Midbrain (tissue), 1 donor: ENCODE measurements around the gene DDX25.

Experiments
- DNase-seq: peaks from one replicate; lab custom pipeline; 2025; lab: John Stamatoyannopoulos, UW

Gene DDX25

GRCh38 chr11:125950696-125951651, 46.7 kb downstream of the DDX25 start:
- no peak for DNase-seq

GRCh38 chr11:125951731-125952130, 47.4 kb downstream of the DDX25 start:
- no peak for DNase-seq

- DNase-seq, result no peak
These were observed 48.3 kb downstream of the DDX25 start for GRCh38 chr11:125952559-125952958.

- no peak for DNase-seq
These were observed 48.7 kb downstream of the DDX25 start for GRCh38 chr11:125952973-125953372.

- no peak for DNase-seq
These were observed 49.2 kb downstream of the DDX25 start for GRCh38 chr11:125953401-125953935.

- DNase-seq, result no peak
These were observed 50.0 kb downstream of the DDX25 start for GRCh38 chr11:125954123-125954944.

GRCh38 chr11:125954945-125955640, 50.8 kb downstream of the DDX25 start:
- DNase-seq, result no peak

- DNase-seq, result no peak
These were observed 51.5 kb downstream of the DDX25 start for GRCh38 chr11:125955856-125956255.

- DNase-seq, result no peak
These were observed 52.3 kb downstream of the DDX25 start for GRCh38 chr11:125956391-125957134.

- DNase-seq, result no peak
These were observed 53.5 kb downstream of the DDX25 start for GRCh38 chr11:125957618-125958332.

GRCh38 chr11:125958872-125959400, 54.6 kb downstream of the DDX25 start:
- DNase-seq, result no peak

- no peak for DNase-seq
These were observed 55.2 kb downstream of the DDX25 start for GRCh38 chr11:125959511-125959910.

- no peak for DNase-seq
These were observed 55.6 kb downstream of the DDX25 start for GRCh38 chr11:125959931-125960330.

GRCh38 chr11:125960771-125961170, 56.5 kb downstream of the DDX25 start:
- no peak for DNase-seq

- DNase-seq, result no peak
These were observed 63.2 kb downstream of the DDX25 start for GRCh38 chr11:125967515-125967914.

GRCh38 chr11:125968354-125968753, 64.0 kb downstream of the DDX25 start:
- no peak for DNase-seq

GRCh38 chr11:125971618-125972017, 67.3 kb downstream of the DDX25 start:
- DNase-seq, result no peak

- no peak for DNase-seq
These were observed 70.0 kb downstream of the DDX25 start for GRCh38 chr11:125974284-125974683.

- no peak for DNase-seq
These were observed 71.3 kb downstream of the DDX25 start for GRCh38 chr11:125975634-125976033.

- DNase-seq, result no peak
These were observed 71.8 kb downstream of the DDX25 start for GRCh38 chr11:125976156-125976555.
